ENCODE data around the gene CTSL.

The CTSL gene

GRCh38 chr9:87725356-87725899, 491 bp upstream of the CTSL start:
- Histone ChIP-seq H2BK12ac (ENCODE audit: low read length) (no peak overlapping the region), H3K18ac (ENCODE audit: low read length) (no peak overlapping the region), H2AK5ac (ENCODE audit: low read depth, low read length) (no peak overlapping the region), H3K4me2 (ENCODE audit: insufficient read depth, low read length, poor library complexity, severe bottlenecking) (peak overlapping the region; percentile 89), H3K4ac (ENCODE audit: low read length) (no peak overlapping the region), H4K8ac (ENCODE audit: low read depth, low read length) (no peak overlapping the region), H3K4me1 (ENCODE audit: control insufficient read depth in 2 of 2, insufficient read depth in 1 of 2, low read depth in 1 of 2, low read length in 2 of 2) (peaks cover 0 to 2% of the 10 kb centered on the region in 2 donors), H3K23ac (ENCODE audit: low read depth, low read length, poor library complexity) (peak overlapping the region; percentile 83), H2BK120ac (ENCODE audit: low read depth, low read length) (no peak overlapping the region), H3K9ac (ENCODE audit: low read depth, low read length, poor library complexity) (no peak overlapping the region), H3K27me3 (ENCODE audit: control insufficient read depth in 3 of 3, insufficient read depth in 3 of 3, low read depth in 1 of 3, low read length in 3 of 3) (peaks cover 0 to 3% (median 0%) of the 10 kb centered on the region in 3 experiments), H3K9me3 (replicated peaks in 1 of 2; ENCODE audit: control insufficient read depth in 2 of 2, insufficient read depth in 1 of 2, low read depth in 1 of 2, low read length in 2 of 2) (no peaks in the 10 kb centered on the region), H3K79me1 (ENCODE audit: low read depth, low read length) (no peaks in the 10 kb centered on the region), H3K14ac (ENCODE audit: low read length) (no peak overlapping the region), H3K36me3 (replicated peaks in 1 of 2; ENCODE audit: control insufficient read depth in 2 of 2, insufficient read depth in 2 of 2, low read length in 2 of 2) (peaks cover 4 to 29% of the 10 kb centered on the region in 2 donors), H3K4me3 (ENCODE audit: low read length in 2 of 2) (peak overlapping the region; percentile 80 to 83), H2BK5ac (ENCODE audit: low read length) (no peak overlapping the region), H2AFZ (ENCODE audit: low read length) (peak overlapping the region; percentile 99), H2BK15ac (ENCODE audit: low read length) (no peak overlapping the region), H3K27ac (replicated peaks; ENCODE audit: low read length) (no peak overlapping the region), H4K91ac (ENCODE audit: low read depth, low read length, poor library complexity) (no peak overlapping the region)
- WGBS, 2 donors (ENCODE audit: extremely low coverage in 2 of 2, insufficient read length in 2 of 2, insufficient replicate concordance in 1 of 2) = no CpG with 5 or more reads among the region's 25 CpGs
- no peak for DNase-seq (ENCODE audit: low spot score)

GRCh38 chr9:87729246-87729645, 3.3 kb downstream of the CTSL start:
- H3K4me3 ChIP-seq (ENCODE audit: low read length in 2 of 2) = no peak overlapping the region
- no peak overlapping the region for H3K14ac ChIP-seq (ENCODE audit: low read length)
- no peak overlapping the region for H2AK5ac ChIP-seq (ENCODE audit: low read depth, low read length)
- no peak overlapping the region for H3K9ac ChIP-seq (ENCODE audit: low read depth, low read length, poor library complexity)
- no peak overlapping the region for H4K8ac ChIP-seq (ENCODE audit: low read depth, low read length)
- H3K27me3 ChIP-seq (ENCODE audit: control insufficient read depth in 3 of 3, insufficient read depth in 3 of 3, low read depth in 1 of 3, low read length in 3 of 3) = no peaks in the 10 kb centered on the region
- H3K4me1 ChIP-seq (ENCODE audit: control insufficient read depth in 2 of 2, insufficient read depth in 1 of 2, low read depth in 1 of 2, low read length in 2 of 2) = peaks cover 0 to 2% of the 10 kb centered on the region in 2 donors
- H3K9me3 ChIP-seq (replicated peaks in 1 of 2; ENCODE audit: control insufficient read depth in 2 of 2, insufficient read depth in 1 of 2, low read depth in 1 of 2, low read length in 2 of 2) = no peaks in the 10 kb centered on the region
- no peak overlapping the region for H2BK12ac ChIP-seq (ENCODE audit: low read length)
- no peak overlapping the region for H2AFZ ChIP-seq (ENCODE audit: low read length)
- no peak overlapping the region for H3K27ac ChIP-seq (replicated peaks; ENCODE audit: low read length)
- H3K4ac ChIP-seq (ENCODE audit: low read length) = no peak overlapping the region
- no peak overlapping the region for H2BK5ac ChIP-seq (ENCODE audit: low read length)
- H3K36me3 ChIP-seq (replicated peaks in 1 of 2; ENCODE audit: control insufficient read depth in 2 of 2, insufficient read depth in 2 of 2, low read length in 2 of 2) = peaks cover 8 to 35% of the 10 kb centered on the region in 2 donors
- no peak overlapping the region for H3K18ac ChIP-seq (ENCODE audit: low read length)
- no peak overlapping the region for H2BK120ac ChIP-seq (ENCODE audit: low read depth, low read length)
- WGBS, 2 donors (ENCODE audit: extremely low coverage in 2 of 2, insufficient read length in 2 of 2, insufficient replicate concordance in 1 of 2) = no CpG with 5 or more reads among the region's 2 CpGs
- DNase-seq (ENCODE audit: low spot score) = no peak
- no peaks in the 10 kb centered on the region for H3K79me1 ChIP-seq (ENCODE audit: low read depth, low read length)
- H3K4me2 ChIP-seq (ENCODE audit: insufficient read depth, low read length, poor library complexity, severe bottlenecking) = no peak overlapping the region
- H2BK15ac ChIP-seq (ENCODE audit: low read length) = no peak overlapping the region
- no peak overlapping the region for H4K91ac ChIP-seq (ENCODE audit: low read depth, low read length, poor library complexity)
- no peak overlapping the region for H3K23ac ChIP-seq (ENCODE audit: low read depth, low read length, poor library complexity)

- no peak overlapping the region for H4K8ac ChIP-seq (ENCODE audit: low read depth, low read length)
- no peak overlapping the region for H3K9ac ChIP-seq (ENCODE audit: low read depth, low read length, poor library complexity)
- no peak for DNase-seq (ENCODE audit: low spot score)
- no peak overlapping the region for H2AFZ ChIP-seq (ENCODE audit: low read length)
- H3K79me1 ChIP-seq (ENCODE audit: low read depth, low read length) = no peaks in the 10 kb centered on the region
- no peaks in the 10 kb centered on the region for H3K27me3 ChIP-seq (ENCODE audit: control insufficient read depth in 3 of 3, insufficient read depth in 3 of 3, low read depth in 1 of 3, low read length in 3 of 3)
- H3K4me3 ChIP-seq (ENCODE audit: low read length in 2 of 2) = no peak overlapping the region
- H4K91ac ChIP-seq (ENCODE audit: low read depth, low read length, poor library complexity) = no peak overlapping the region
- no peak overlapping the region for H3K23ac ChIP-seq (ENCODE audit: low read depth, low read length, poor library complexity)
- no peak overlapping the region for H3K4ac ChIP-seq (ENCODE audit: low read length)
- H2BK12ac ChIP-seq (ENCODE audit: low read length) = no peak overlapping the region
- no peaks in the 10 kb centered on the region for H3K4me1 ChIP-seq (ENCODE audit: control insufficient read depth in 2 of 2, insufficient read depth in 1 of 2, low read depth in 1 of 2, low read length in 2 of 2)
- no peak overlapping the region for H2BK15ac ChIP-seq (ENCODE audit: low read length)
- WGBS, 2 donors (ENCODE audit: extremely low coverage in 2 of 2, insufficient read length in 2 of 2, insufficient replicate concordance in 1 of 2) = no CpG with 5 or more reads among the region's 2 CpGs
- no peak overlapping the region for H2AK5ac ChIP-seq (ENCODE audit: low read depth, low read length)
- no peak overlapping the region for H2BK5ac ChIP-seq (ENCODE audit: low read length)
- no peak overlapping the region for H3K27ac ChIP-seq (replicated peaks; ENCODE audit: low read length)
- no peak overlapping the region for H3K4me2 ChIP-seq (ENCODE audit: insufficient read depth, low read length, poor library complexity, severe bottlenecking)
- H3K14ac ChIP-seq (ENCODE audit: low read length) = no peak overlapping the region
- H3K9me3 ChIP-seq (replicated peaks in 1 of 2; ENCODE audit: control insufficient read depth in 2 of 2, insufficient read depth in 1 of 2, low read depth in 1 of 2, low read length in 2 of 2) = no peaks in the 10 kb centered on the region
- H3K18ac ChIP-seq (ENCODE audit: low read length) = no peak overlapping the region
- H3K36me3 ChIP-seq (replicated peaks in 1 of 2; ENCODE audit: control insufficient read depth in 2 of 2, insufficient read depth in 2 of 2, low read length in 2 of 2) = peaks cover 8 to 35% of the 10 kb centered on the region in 2 donors
- no peak overlapping the region for H2BK120ac ChIP-seq (ENCODE audit: low read depth, low read length)
Measured at GRCh38 chr9:87731321-87731720, 5.4 kb downstream of the CTSL start.

GRCh38 chr9:87732344-87732743, 6.4 kb downstream of the CTSL start:
- Histone ChIP-seq H3K9me3 (replicated peaks in 1 of 2; ENCODE audit: control insufficient read depth in 2 of 2, insufficient read depth in 1 of 2, low read depth in 1 of 2, low read length in 2 of 2) (no peaks in the 10 kb centered on the region), H3K18ac (ENCODE audit: low read length) (no peak overlapping the region), H3K23ac (ENCODE audit: low read depth, low read length, poor library complexity) (no peak overlapping the region), H2AFZ (ENCODE audit: low read length) (no peak overlapping the region), H4K91ac (ENCODE audit: low read depth, low read length, poor library complexity) (no peak overlapping the region), H2BK12ac (ENCODE audit: low read length) (no peak overlapping the region), H3K4me3 (ENCODE audit: low read length in 2 of 2) (no peak overlapping the region), H3K14ac (ENCODE audit: low read length) (no peak overlapping the region), H2BK5ac (ENCODE audit: low read length) (no peak overlapping the region), H2BK15ac (ENCODE audit: low read length) (no peak overlapping the region), H3K9ac (ENCODE audit: low read depth, low read length, poor library complexity) (no peak overlapping the region), H2BK120ac (ENCODE audit: low read depth, low read length) (no peak overlapping the region), H3K4me1 (ENCODE audit: control insufficient read depth in 2 of 2, insufficient read depth in 1 of 2, low read depth in 1 of 2, low read length in 2 of 2) (no peaks in the 10 kb centered on the region), H3K4me2 (ENCODE audit: insufficient read depth, low read length, poor library complexity, severe bottlenecking) (no peak overlapping the region), H4K8ac (ENCODE audit: low read depth, low read length) (no peak overlapping the region), H3K27ac (replicated peaks; ENCODE audit: low read length) (no peak overlapping the region), H3K36me3 (replicated peaks in 1 of 2; ENCODE audit: control insufficient read depth in 2 of 2, insufficient read depth in 2 of 2, low read length in 2 of 2) (peaks cover 8 to 35% of the 10 kb centered on the region in 2 donors), H3K79me1 (ENCODE audit: low read depth, low read length) (no peaks in the 10 kb centered on the region), H3K27me3 (ENCODE audit: control insufficient read depth in 3 of 3, insufficient read depth in 3 of 3, low read depth in 1 of 3, low read length in 3 of 3) (no peaks in the 10 kb centered on the region), H2AK5ac (ENCODE audit: low read depth, low read length) (no peak overlapping the region), H3K4ac (ENCODE audit: low read length) (no peak overlapping the region)
- DNase-seq (ENCODE audit: low spot score) = no peak
- no CpG with 5 or more reads among the region's 1 CpG for WGBS, 2 donors (ENCODE audit: extremely low coverage in 2 of 2, insufficient read length in 2 of 2, insufficient replicate concordance in 1 of 2)

Data from neuronal stem cell (in vitro differentiated cells).